Endometrial microvascular endothelial cells (primary cell): Measurements from ENCODE around the gene ZNF581. TPM values are rescaled to one million over a fixed set of nuclear protein-coding genes. Genes with fewer than 3 reads are reported as not detected.

Experiments
- in situ Hi-C: cut with HindIII; loops from 2 replicates; pipeline ENCODE4 v1.10.0; 2017; ENCODE audit warnings: low sequenced_read_pairs, low pct_unique_long_range_greater_than_20kb; ENCODE audit errors: inconsistent ontology term
- total RNA-seq: library from RNA; depleted of rRNA; stranded (reverse); fragments of >200 nt; gene quantifications from one replicate; pipeline ENCODE4 v1.2.3, GENCODE V29; 2015; ENCODE audit errors: inconsistent ontology term

Gene ZNF581
- total RNA-seq, 1 donor from 2014 or later: 9.8 TPM

- in situ Hi-C loops: no loop called here
Observed at GRCh38 chr19:55686311-55687050, 43.0 kb downstream of the ZNF581 start.

DNA sequence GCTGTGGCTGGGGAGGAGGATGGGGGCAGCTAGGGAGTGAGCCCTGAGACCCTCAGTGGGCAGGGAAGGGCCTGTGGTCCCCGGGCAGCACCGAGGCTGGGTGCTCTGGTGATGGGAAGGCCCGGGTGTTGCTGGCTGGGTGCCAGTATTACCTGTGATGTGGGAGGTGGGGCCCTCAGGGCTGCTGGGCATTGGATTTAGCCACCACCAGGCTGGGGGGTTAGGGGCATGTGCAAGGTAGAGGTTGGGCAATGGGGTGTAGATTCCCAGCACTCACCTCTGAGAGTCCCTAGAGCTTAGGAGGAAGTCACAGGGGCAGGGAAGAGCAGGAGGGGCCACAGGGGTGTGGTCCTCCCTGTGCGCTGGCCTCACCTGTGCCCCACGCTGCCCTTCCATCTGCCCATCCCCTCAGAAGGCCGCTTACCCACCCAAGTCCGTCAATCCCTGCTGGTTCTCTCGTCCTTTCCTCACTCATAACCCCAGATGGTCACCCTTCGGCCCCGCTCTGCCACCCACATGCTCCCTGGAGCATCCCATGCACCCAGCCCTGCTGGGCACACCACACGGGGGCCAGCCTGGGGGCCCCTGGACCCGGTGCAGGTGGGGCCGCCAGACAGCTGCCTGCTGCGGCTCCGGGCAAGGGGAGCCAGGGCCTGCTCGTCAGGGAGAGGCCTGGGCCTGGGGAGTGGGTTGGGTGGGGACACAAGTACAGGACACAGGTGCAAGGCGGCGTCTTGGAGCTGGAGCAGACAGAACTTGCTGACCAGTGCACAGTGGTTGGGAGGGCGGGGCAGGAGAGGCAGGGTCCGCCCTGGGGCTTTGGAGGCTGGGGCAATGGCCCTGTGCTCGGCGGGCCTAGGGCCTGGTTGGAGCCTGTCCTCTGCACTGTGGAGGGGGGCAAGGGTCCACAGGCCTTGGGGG, 44.1 kb downstream of the ZNF581 start:
- in situ Hi-C loops: no loop called here

DNA sequence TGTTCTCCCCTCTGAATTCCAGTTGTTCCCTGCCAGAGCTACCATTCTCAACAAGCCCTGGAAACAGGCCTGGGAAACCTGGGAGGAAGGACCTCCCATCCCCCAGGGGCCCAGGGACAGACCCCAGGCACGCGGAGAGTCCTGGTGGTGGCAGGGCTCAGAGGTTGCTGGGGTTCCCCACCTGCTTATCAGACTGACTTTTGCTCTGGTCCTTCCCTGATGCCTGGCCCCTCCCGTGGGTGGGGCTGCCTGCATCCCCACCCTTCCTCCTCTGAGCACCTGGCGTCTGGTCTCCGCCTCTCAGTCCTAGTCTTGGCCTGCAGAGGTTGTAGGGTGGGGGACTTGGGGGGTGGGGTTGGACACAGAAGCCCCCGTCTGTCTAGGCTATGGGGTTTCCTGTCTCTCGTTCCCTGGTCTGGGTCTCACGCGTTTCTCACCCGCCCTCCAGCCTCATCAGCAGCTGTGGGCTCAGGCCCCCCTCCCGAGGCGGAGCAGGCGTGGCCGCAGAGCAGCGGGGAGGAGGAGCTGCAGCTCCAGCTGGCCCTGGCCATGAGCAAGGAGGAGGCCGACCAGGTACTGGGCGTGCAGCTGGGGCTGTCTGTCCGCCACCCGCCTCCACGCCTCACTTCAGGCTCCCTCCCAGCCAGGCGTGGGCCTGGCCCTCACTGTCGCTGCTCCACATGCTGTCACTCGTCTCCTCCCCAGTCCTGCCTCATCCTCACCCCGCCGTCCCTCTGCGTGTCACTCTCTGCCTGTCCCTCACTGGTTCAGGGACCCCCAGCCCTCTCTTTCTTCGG, 45.2 kb downstream of the ZNF581 start:
- in situ Hi-C loops: no loop called here

- in situ Hi-C loops: no loop called here
Observed at GRCh38 chr19:55689411-55690108, 46.1 kb downstream of the ZNF581 start.

DNA sequence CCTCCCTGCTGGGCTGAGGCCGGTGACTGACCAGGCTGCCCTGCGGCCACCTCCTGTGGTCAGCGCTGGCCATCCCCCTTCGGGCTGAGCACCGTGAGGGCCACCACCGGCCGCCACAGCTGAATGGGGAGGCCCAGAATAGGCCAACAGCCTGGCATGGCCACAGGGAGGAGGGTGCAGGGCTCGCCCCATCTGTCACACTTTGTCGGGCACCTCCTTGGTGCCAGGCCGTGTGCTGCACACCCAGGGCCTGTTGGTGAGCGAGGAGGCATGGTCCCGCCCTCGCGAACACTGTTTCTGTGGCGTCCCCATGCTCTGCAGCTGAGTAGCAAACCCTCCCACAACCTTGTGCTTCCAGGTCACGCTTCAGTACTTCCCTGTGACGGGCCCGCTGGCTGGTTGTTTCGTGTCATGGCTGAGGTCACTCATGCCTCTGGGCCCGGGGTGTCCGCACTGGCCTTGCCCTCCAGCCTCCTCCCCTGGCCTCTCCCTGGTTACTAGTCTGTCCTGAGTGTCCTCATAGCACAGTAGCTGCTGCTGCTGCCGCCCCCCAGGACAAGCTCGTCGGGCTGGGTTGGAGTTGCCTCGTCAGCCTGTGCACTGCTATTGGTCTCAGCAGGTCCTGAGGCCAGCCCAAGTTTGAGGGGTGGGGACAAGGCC, 46.8 kb downstream of the ZNF581 start:
- in situ Hi-C loops: no loop called here

- in situ Hi-C loops: no loop called here
Observed at GRCh38 chr19:55690769-55691545, 47.5 kb downstream of the ZNF581 start.

- in situ Hi-C loops: no loop called here
Observed at GRCh38 chr19:55691561-55692481, 48.4 kb downstream of the ZNF581 start.

DNA sequence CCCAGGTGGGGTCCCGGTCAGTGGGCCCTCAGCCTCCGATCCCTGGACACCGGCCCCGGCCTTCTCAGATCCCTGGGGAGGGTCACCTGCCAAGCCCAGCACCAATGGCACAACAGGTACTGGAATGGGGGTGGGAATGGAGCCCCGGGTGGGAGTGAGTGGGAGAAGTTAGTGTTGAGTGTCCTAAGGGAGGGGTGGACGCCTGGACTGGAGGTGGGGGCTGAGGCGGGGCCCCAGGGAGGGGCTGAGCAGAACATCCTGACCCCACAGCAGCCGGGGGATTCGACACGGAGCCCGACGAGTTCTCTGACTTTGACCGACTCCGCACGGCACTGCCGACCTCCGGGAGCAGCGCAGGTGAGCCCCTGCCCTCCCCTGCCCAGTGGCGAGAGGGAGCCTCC, 49.2 kb downstream of the ZNF581 start:
- in situ Hi-C loops: no loop called here

GRCh38 chr19:55693336-55693974, 50.0 kb downstream of the ZNF581 start:
- in situ Hi-C loops: no loop called here

- in situ Hi-C loops: no loop called here
Observed at GRCh38 chr19:55694241-55694655, 50.8 kb downstream of the ZNF581 start.

DNA sequence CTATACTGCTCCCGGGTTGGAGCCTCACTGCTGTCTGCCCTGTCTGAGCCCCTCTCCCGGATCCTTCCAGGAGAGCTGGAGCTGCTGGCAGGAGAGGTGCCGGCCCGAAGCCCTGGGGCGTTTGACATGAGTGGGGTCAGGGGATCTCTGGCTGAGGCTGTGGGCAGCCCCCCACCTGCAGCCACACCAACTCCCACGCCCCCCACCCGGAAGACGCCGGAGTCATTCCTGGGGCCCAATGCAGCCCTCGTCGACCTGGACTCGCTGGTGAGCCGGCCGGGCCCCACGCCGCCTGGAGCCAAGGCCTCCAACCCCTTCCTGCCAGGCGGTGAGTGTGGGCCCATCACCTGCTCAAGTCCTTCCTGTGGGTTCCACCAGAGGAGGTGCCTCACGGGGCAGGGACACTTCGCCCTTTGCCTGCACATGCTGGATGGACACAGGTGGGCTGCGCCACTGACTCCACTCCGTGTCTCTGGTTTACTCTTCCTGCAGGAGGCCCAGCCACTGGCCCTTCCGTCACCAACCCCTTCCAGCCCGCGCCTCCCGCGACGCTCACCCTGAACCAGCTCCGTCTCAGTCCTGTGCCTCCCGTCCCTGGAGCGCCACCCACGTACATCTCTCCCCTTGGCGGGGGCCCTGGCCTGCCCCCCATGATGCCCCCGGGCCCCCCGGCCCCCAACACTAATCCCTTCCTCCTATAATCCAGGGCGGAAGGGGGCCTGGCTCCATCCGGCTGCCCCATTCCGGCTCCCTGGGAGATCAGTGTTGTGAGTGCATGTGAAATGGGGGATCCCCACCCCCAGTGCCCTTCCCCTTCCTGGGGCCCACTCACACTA, 51.4 kb downstream of the ZNF581 start:
- in situ Hi-C loops: no loop called here

Other genes with a start within 250 kb of the ZNF581 start
- 101 TPM for gene UBE2S, start 235.9 kb upstream of the ZNF581 start, total RNA-seq
- not detected for gene SHISA7, start 200.3 kb upstream of the ZNF581 start, total RNA-seq
- gene ISOC2, start 182.0 kb upstream of the ZNF581 start, total RNA-seq: 58.8 TPM
- not detected for gene C19orf85, start 178.9 kb upstream of the ZNF581 start, total RNA-seq
- 4.6 TPM for gene ZNF628, start 167.0 kb upstream of the ZNF581 start, total RNA-seq
- gene NAT14, start 158.5 kb upstream of the ZNF581 start, total RNA-seq: 8.5 TPM
- gene SSC5D, start 155.2 kb upstream of the ZNF581 start, total RNA-seq: 1.1 TPM
- gene SBK2, start 106.5 kb upstream of the ZNF581 start, total RNA-seq: not detected
- gene SBK3, start 98.1 kb upstream of the ZNF581 start, total RNA-seq: not detected
- gene ZNF579, start 62.8 kb upstream of the ZNF581 start, total RNA-seq: 4.8 TPM
- 0.93 TPM for gene FIZ1, start 44.1 kb upstream of the ZNF581 start, total RNA-seq
- 16.7 TPM for gene ZNF524, start 43.4 kb upstream of the ZNF581 start, total RNA-seq
- gene ZNF865, start 38.0 kb upstream of the ZNF581 start, total RNA-seq: 3.3 TPM
- 1.0 TPM for gene ZNF784, start 19.1 kb upstream of the ZNF581 start, total RNA-seq
- 11.1 TPM for gene ZNF580, start 2.6 kb upstream of the ZNF581 start, total RNA-seq
- 13.0 TPM for gene CCDC106, start 4.6 kb downstream of the ZNF581 start, total RNA-seq
- gene U2AF2, start 11.4 kb downstream of the ZNF581 start, total RNA-seq: 215 TPM
- gene EPN1, start 31.6 kb downstream of the ZNF581 start, total RNA-seq: 155 TPM
- not detected for gene NLRP9, start 94.8 kb downstream of the ZNF581 start, total RNA-seq
- gene RFPL4A, start 115.4 kb downstream of the ZNF581 start, total RNA-seq: not detected
- not detected for gene RFPL4AL1, start 125.5 kb downstream of the ZNF581 start, total RNA-seq
- not detected for gene NLRP11, start 188.3 kb downstream of the ZNF581 start, total RNA-seq
- gene NLRP4, start 192.9 kb downstream of the ZNF581 start, total RNA-seq: not detected